ENCODE results near the gene ASIC5.
"Not testable (repeated sequence)": the region's sequence is repeated elsewhere in the genome, so short reads cannot be mapped to it uniquely, and the experiment has no call there.

The ASIC5 gene

GRCh38 chr4:155800685-155801343 lies 65.3 kb downstream of the ASIC5 start:
- no peak for DNase-seq (ENCODE audit: low read depth)

GRCh38 chr4:155799794-155800123 lies 66.3 kb downstream of the ASIC5 start:
- no peak for DNase-seq (ENCODE audit: low read depth)

GRCh38 chr4:155799116-155799793 lies 66.8 kb downstream of the ASIC5 start:
- DNase-seq (ENCODE audit: low read depth) = peak; percentile 22

DNA sequence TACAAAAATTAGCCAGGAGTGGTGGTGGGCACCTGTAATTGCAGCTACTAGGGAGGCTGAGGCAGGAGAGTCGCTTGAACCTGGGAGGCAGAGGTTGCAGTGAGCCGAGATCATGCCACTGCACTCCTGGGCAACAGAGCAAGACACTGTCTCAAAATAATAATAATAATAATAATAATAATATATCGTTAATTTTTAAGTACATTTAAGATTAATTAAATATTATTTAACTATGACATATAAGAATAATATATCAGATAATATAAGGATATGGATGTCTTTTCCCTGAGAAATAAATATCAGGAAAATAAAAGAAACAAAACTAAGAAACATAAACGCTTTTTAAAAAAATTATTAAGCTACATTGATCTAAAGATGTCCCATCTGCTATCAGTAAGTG lies 68.5 kb downstream of the ASIC5 start:
- DNase-seq (ENCODE audit: low read depth) = not testable (repeated sequence)

GRCh38 chr4:155795991-155796390 lies 70.1 kb downstream of the ASIC5 start:
- DNase-seq (ENCODE audit: low read depth) = no peak

DNA sequence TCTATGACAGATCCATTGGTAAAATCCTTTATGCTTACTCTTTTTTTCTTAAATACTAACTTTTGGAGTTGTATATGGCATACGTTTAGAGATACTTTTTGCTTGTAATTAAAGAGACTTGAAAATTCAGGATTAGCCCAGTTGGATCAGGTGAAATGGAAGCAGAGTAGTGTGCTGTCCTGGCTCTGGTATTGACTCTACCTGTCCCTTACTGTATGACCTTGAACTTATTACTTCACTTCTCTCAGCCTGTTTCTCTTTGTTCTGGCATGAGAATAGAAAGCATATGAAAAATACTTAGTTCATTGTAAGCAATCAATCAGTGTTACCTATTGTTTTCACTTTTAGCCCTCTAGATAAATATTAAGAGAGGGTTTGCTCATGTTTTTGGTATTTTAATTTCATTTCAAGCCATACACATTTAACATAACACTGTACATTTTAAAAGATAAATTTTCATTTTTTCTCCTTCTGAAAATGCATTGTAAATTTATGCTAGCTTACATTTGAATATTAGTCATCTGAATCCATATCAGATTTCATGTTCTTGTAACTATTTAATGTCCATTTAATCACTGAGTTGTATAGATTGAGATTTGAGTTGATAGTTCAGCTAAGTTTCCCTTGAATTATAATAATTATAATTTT lies 71.4 kb downstream of the ASIC5 start:
- DNase-seq (ENCODE audit: low read depth) = no peak

DNA sequence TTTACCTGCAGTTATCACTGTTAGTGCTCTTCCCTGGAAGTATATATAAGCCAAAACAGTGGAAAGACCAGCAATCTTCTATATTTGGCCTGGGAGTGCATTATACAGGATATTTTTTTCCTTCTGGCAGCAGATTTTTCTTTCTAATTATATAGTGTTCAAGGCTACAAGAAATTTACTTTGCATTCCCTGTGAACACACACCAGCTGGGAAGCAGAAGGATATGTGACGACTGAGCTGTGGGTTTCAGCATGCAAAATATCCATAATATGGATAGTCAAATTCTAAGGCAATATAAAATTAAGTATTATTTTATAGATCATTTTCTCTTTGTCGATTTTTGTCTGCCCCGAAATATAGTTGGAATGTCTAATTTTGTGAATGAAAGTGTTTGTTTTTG lies 76.1 kb downstream of the ASIC5 start:
- no peak for DNase-seq (ENCODE audit: low read depth)

DNA sequence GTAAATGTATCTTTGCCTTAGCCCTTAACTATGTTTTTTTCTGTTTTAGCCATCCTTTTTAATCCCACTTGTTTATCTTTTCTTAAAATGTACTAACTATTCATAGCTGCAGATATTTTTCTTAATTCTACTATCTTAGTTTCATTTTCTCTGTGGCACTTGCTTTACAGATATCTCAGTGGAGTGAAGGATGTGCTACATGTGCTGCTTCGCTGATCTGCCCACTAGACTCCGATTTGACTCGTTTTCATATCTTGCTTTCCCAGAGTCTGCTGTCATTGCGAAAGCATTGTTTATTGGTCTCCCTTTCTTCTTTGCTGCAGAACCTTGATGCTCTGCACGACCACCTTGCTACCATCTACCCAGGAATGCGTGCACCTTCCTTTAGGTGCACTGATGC lies 76.7 kb downstream of the ASIC5 start:
- DNase-seq (ENCODE audit: low read depth) = no peak

DNA sequence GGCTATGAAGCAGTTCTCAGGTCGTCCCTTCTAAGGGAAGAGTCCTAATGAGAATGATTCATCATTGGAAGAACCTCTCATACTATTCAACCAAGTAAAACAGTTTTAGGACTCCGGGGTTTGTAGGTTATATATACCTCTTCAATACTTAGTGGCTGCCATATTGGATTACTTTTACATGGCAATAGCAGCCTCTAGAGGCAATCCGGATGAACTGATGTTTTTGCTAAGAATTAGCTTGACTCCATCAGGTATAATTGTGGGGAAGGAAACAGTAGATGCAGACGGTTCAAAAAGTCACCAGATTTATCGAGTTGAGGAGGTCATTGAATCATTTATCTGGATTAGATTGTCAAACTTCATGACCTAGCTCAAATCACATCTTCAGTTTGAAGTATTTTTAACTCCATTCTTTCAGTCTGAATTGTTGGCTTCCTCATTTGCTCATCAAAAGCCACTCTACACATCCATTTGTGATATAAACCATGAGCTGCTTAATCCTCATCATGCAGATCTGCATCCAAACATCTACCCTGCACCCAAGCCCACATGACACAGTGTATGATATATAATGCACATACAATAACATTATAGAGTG lies 78.9 kb downstream of the ASIC5 start:
- DNase-seq (ENCODE audit: low read depth) = no peak

DNA sequence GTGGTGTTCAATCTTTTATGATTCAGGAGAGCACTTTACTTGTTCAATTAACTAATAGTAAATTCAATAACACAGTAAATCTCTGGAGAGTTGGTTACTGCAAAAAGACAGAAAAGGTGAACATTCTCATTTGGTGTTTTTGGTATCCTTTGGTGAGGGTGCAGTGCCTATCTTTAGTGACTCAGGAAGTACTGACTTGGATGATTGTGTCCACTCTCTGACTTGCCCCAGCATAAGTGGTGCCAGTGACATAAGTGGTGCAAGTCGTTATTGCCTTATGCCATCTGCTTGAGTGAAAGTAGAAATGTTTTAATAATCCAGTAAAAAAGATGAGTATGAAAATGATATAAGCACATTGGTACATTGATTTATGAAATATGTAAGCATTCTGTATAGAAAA lies 80.2 kb downstream of the ASIC5 start:
- DNase-seq (ENCODE audit: low read depth) = no peak

DNA sequence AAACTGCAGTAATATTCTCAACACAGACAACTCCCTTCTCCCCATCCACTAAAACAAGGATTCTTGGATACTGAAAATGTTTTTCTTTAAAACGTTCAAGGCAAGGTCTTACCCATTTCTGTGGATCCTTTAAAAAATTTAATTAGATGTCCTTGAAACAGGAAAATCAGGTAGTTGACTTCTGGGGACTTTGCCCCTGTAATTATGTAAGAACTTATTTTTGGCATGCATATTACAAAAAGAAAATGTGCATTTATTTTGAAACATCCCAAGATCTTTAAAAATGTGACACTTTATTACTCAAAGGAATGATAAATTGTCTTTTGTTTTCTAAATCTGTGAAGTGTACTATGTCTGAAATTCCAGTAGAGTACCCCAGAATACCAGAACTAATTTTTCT lies 81.4 kb downstream of the ASIC5 start:
- DNase-seq (ENCODE audit: low read depth) = no peak

GRCh38 chr4:155781249-155781831 lies 84.7 kb downstream of the ASIC5 start:
- no peak for DNase-seq (ENCODE audit: low read depth)

- DNase-seq (ENCODE audit: low read depth) = no peak
These were observed 85.3 kb downstream of the ASIC5 start for GRCh38 chr4:155780775-155781174.
